SW480 (cell line): ENCODE data around the gene GPR119.
"Not testable (repeated sequence)": the region's sequence is repeated elsewhere in the genome, so short reads cannot be mapped to it uniquely, and the experiment has no call there.

Experiments used
- DNase-seq: peaks from one replicate; pipeline ENCODE4 v3.0.0-alpha.2; 2016; ENCODE audit warnings: low spot score

The GPR119 gene

GRCh38 chrX:130385520-130385919 lies at the start of gene GPR119:
Gene GPR119 (minus strand): TSS chrX:130385674. CDS start chrX:130385447, 227 bp downstream.
- no peak for DNase-seq

- not testable (repeated sequence) for DNase-seq
These were observed 43.8 kb upstream of the GPR119 start for GRCh38 chrX:130429236-130429635.

- DNase-seq = no peak
These were observed 41.1 kb upstream of the GPR119 start for GRCh38 chrX:130426531-130426930.

- DNase-seq = no peak
These were observed 33.8 kb upstream of the GPR119 start for GRCh38 chrX:130419263-130419662.

GRCh38 chrX:130418740-130419139 lies 33.3 kb upstream of the GPR119 start:
- no peak for DNase-seq

GRCh38 chrX:130418066-130418465 lies 32.6 kb upstream of the GPR119 start:
- DNase-seq = no peak

GRCh38 chrX:130416785-130417184 lies 31.3 kb upstream of the GPR119 start:
- no peak for DNase-seq

GRCh38 chrX:130415201-130415600 lies 29.7 kb upstream of the GPR119 start:
- DNase-seq = no peak

GRCh38 chrX:130414800-130415199 lies 29.3 kb upstream of the GPR119 start:
- no peak for DNase-seq

GRCh38 chrX:130413415-130413814 lies 27.9 kb upstream of the GPR119 start:
- DNase-seq = no peak

GRCh38 chrX:130402208-130402684 lies 16.8 kb upstream of the GPR119 start:
- DNase-seq = no peak

GRCh38 chrX:130401415-130402207 lies 16.1 kb upstream of the GPR119 start, which contains the start of gene RBMX2:
Gene RBMX2 (plus strand): TSS chrX:130401987. CDS start chrX:130402033, 46 bp downstream.
- DNase-seq = peak; percentile 64

GRCh38 chrX:130395341-130395740 lies 9.9 kb upstream of the GPR119 start:
- no peak for DNase-seq

- peak; percentile 54 for DNase-seq
These were observed 8.1 kb upstream of the GPR119 start for GRCh38 chrX:130393451-130394074.

- DNase-seq = no peak
These were observed 934 bp upstream of the GPR119 start for GRCh38 chrX:130386408-130386808.

GRCh38 chrX:130378024-130378669 lies 7.3 kb downstream of the GPR119 start:
- no peak for DNase-seq

GRCh38 chrX:130376077-130376476 lies 9.4 kb downstream of the GPR119 start:
- no peak for DNase-seq

- DNase-seq = not testable (repeated sequence)
These were observed 33.4 kb downstream of the GPR119 start for GRCh38 chrX:130352050-130352449.

- no peak for DNase-seq
These were observed 33.9 kb downstream of the GPR119 start for GRCh38 chrX:130351567-130351966.

- no peak for DNase-seq
These were observed 38.2 kb downstream of the GPR119 start for GRCh38 chrX:130347321-130347720.

GRCh38 chrX:130343411-130343810 lies 42.1 kb downstream of the GPR119 start:
- no peak for DNase-seq

GRCh38 chrX:130340271-130340670 lies 45.2 kb downstream of the GPR119 start:
- DNase-seq = no peak
